HL-60 (cell line): ENCODE measurements around the gene BCL2A1.

ENCODE experiments used
- GABPA ChIP-seq: IDR thresholded peaks from 2 replicates; pipeline ENCODE4 v1.6.1; 2012; ENCODE audit warnings: low read depth
- TF ChIP-seq, protein P1 (sequence below): IDR thresholded peaks from one replicate; pipeline ENCODE4 v1.5.1; 2011; ENCODE audit warnings: low read length, control low read depth, inconsistent platforms; ENCODE audit not compliant: insufficient read depth

DNA sequence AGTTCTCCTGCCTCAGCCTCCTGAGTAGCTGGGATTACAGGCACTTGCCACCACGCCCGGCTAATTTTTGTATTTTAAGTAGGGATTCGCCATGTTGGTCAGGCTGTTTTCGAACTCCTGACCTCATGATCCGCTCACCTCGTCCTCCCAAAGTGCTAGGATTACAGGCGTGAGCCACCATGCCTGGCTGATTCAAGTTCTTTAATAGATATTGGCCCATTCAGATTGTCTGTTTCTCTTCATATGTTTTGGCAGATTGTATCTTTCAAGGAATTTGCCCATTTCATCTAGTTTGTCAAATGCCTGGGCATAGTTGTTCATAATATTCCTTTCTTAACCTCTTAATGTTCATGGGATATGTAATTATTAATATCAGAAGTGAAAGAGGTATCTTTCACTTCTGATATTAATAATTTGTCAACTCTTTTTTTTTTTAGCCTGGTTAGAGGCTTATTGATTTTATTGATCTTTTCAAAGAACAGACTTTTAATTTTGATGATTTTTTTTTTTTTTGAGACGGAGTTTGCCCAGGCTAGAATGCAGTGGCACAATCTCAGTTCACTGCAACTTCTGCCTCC lies 48.3 kb upstream of the BCL2A1 start:
- TF ChIP-seq, protein P1, sequence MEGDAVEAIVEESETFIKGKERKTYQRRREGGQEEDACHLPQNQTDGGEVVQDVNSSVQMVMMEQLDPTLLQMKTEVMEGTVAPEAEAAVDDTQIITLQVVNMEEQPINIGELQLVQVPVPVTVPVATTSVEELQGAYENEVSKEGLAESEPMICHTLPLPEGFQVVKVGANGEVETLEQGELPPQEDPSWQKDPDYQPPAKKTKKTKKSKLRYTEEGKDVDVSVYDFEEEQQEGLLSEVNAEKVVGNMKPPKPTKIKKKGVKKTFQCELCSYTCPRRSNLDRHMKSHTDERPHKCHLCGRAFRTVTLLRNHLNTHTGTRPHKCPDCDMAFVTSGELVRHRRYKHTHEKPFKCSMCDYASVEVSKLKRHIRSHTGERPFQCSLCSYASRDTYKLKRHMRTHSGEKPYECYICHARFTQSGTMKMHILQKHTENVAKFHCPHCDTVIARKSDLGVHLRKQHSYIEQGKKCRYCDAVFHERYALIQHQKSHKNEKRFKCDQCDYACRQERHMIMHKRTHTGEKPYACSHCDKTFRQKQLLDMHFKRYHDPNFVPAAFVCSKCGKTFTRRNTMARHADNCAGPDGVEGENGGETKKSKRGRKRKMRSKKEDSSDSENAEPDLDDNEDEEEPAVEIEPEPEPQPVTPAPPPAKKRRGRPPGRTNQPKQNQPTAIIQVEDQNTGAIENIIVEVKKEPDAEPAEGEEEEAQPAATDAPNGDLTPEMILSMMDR = no peak
- no peak for TF ChIP-seq GABPA
